HCT116 (cell line): ENCODE results near the gene WRAP53. TPM values are rescaled to one million over a fixed set of nuclear protein-coding genes. Genes with fewer than 3 reads are reported as not detected.

Experiments
- ATAC-seq: fragments of 200-7000 bp; cut with Tn5 transposase; 2 replicates; pipeline ENCODE4 v1.9.1; 2020; ENCODE audit warnings: mild to moderate bottlenecking, moderate library complexity
- BruUV-seq: library from RNA; stranded (reverse); fragments of 400-500 nt; replicated peaks from 2 replicates; lab custom pipeline; 2021; lab: Mats Ljungman, UMichigan
- CTCF ChIA-PET: fragments of 300-600 bp; sonication (Branson Sonifier 250); formaldehyde crosslinking; loops from one replicate; lab custom pipeline; 2021; ENCODE audit warnings: antibody characterized with exemption; lab: Charles Lee
- POLR2A ChIA-PET: fragments of 300-600, 350-600 bp; sonication (Branson Sonifier 250); formaldehyde crosslinking; loops from one replicate; lab custom pipeline; 2021; ENCODE audit warnings: antibody characterized with exemption; lab: Charles Lee
- RAD21 ChIA-PET, 2 experiments: fragments of 300-600 bp; sonication (Branson Sonifier 250); formaldehyde crosslinking; loops; one replicate each; lab custom pipeline; 2023; ENCODE audit warnings: low total read pairs in 2 of 2; ENCODE audit not compliant: uncharacterized antibody in 2 of 2, unreplicated experiment in 2 of 2, low non-redundant PET in 1 of 2; lab: Charles Lee
- DNase-seq: peaks from one replicate; pipeline ENCODE4 v3.0.0-alpha.2; 2010; ENCODE audit warnings: low read depth, low spot score
- H2AFZ ChIP-seq: fragments of 200-600 bp; shearing (Covaris generic), sonication (generic); 2 replicates; pipeline ENCODE4 v1.6.1; 2017; ENCODE audit warnings: low read depth, mixed run types, mixed read lengths, antibody characterized with exemption, low read length; ENCODE audit not compliant: poor library complexity, severe bottlenecking
- H3K27ac ChIP-seq: 2 replicates; pipeline ENCODE4 v1.5.1; 2012; ENCODE audit warnings: low read depth, low read length
- H3K27me3 ChIP-seq: fragments of 200-600 bp; sonication (generic); 2 replicates; pipeline ENCODE4 v1.6.1; 2016; ENCODE audit warnings: mixed run types, low read length, mixed read lengths; ENCODE audit not compliant: insufficient read depth
- H3K36me3 ChIP-seq, 2 experiments: fragments of 200-500 bp in 1 of 2; fragments of 200-600 bp in 1 of 2; sonication (Bioruptor generic) in 1 of 2; sonication (generic) in 1 of 2; 2 replicates each; pipeline versions ENCODE4 v1.5.1 to v1.6.1; 2014 to 2016; ENCODE audit warnings: low read length in 2 of 2, inconsistent platforms in 1 of 2, mixed read lengths in 1 of 2, mixed run types in 1 of 2; ENCODE audit not compliant: insufficient read depth in 2 of 2, control insufficient read depth in 1 of 2
- H3K4me1 ChIP-seq, 2 experiments: fragments of 200-600 bp in 1 of 2; sonication (generic) in 1 of 2; 2 replicates each; pipeline versions ENCODE4 v1.5.1 to v1.6.1; 2012 to 2017; ENCODE audit warnings: low read length in 2 of 2, inconsistent platforms in 1 of 2, mild to moderate bottlenecking in 1 of 2, mixed read lengths in 1 of 2, mixed run types in 1 of 2, moderate library complexity in 1 of 2; ENCODE audit not compliant: insufficient read depth in 2 of 2, control insufficient read depth in 1 of 2
- H3K4me2 ChIP-seq: fragments of 200-600 bp; sonication (generic); 2 replicates; pipeline ENCODE4 v1.6.1; 2017; ENCODE audit warnings: mixed run types, low read length, mixed read lengths
- H3K4me3 ChIP-seq, 2 experiments: fragments of 200-600 bp in 1 of 2; sonication (generic) in 1 of 2; replicated peaks in 1 of 2; 2 replicates each; pipeline ENCODE4 v1.5.1; 2011 to 2016; ENCODE audit warnings: low read length in 2 of 2, control low read depth in 1 of 2, low read depth in 1 of 2, mild to moderate bottlenecking in 1 of 2, mixed read lengths in 1 of 2, mixed run types in 1 of 2
- H3K79me2 ChIP-seq: fragments of 200-600 bp; sonication (generic); 2 replicates; pipeline ENCODE4 v1.6.1; 2017; ENCODE audit warnings: mild to moderate bottlenecking, mixed run types, low read length, moderate library complexity, mixed read lengths; ENCODE audit not compliant: insufficient read depth
- H3K9ac ChIP-seq: fragments of 200-600 bp; sonication (generic); 2 replicates; pipeline ENCODE4 v1.6.1; 2016; ENCODE audit warnings: low read length, mixed read lengths
- H3K9me2 ChIP-seq: fragments of 200-600 bp; sonication (generic), shearing (Covaris generic); 2 replicates; pipeline ENCODE4 v1.6.1; 2017; ENCODE audit warnings: mixed run types, mild to moderate bottlenecking, moderate library complexity; ENCODE audit not compliant: insufficient read depth
- H3K9me3 ChIP-seq, 2 experiments: fragments of 200-500 bp in 1 of 2; fragments of 200-600 bp in 1 of 2; sonication (Bioruptor generic) in 1 of 2; sonication (generic) in 1 of 2; 2 replicates each; pipeline ENCODE4 v1.6.1; 2014 to 2017; ENCODE audit warnings: low read length in 2 of 2, mixed read lengths in 2 of 2, inconsistent platforms in 1 of 2, low read depth in 1 of 2, mild to moderate bottlenecking in 1 of 2, mixed run types in 1 of 2, moderate library complexity in 1 of 2; ENCODE audit not compliant: control insufficient read depth in 1 of 2, insufficient read depth in 1 of 2
- H4K20me1 ChIP-seq: fragments of 200-600 bp; sonication (generic), shearing (Covaris generic); 2 replicates; pipeline ENCODE4 v1.6.1; 2017; ENCODE audit warnings: mixed run types, mild to moderate bottlenecking, moderate library complexity; ENCODE audit not compliant: insufficient read depth
- CBX3 ChIP-seq: IDR thresholded peaks from 2 replicates; pipeline ENCODE4 v1.6.1; 2012; ENCODE audit warnings: low read depth
- CTCF ChIP-seq, 3 experiments: fragments of 200-600 bp in 1 of 3; sonication (generic) in 1 of 3; IDR thresholded peaks in 2 of 3; conservative IDR thresholded peaks in 1 of 3; 2 replicates each; pipeline ENCODE4 v1.5.1; 2012 to 2017; ENCODE audit warnings: low read depth in 2 of 3, low read length in 2 of 3, antibody characterized with exemption in 1 of 3, borderline replicate concordance in 1 of 3, control low read depth in 1 of 3, mild to moderate bottlenecking in 1 of 3, mixed read lengths in 1 of 3, mixed run types in 1 of 3, moderate library complexity in 1 of 3; ENCODE audit not compliant: insufficient read depth in 1 of 3
- ELF1 ChIP-seq: IDR thresholded peaks from 2 replicates; pipeline ENCODE4 v1.6.1; 2012; ENCODE audit warnings: low read depth, borderline replicate concordance
- EZH2phosphoT487 ChIP-seq: fragments of 200-600 bp; IDR thresholded peaks from 2 replicates; pipeline ENCODE4 v1.6.1; 2018; ENCODE audit warnings: antibody characterized with exemption, borderline replicate concordance
- MAX ChIP-seq: IDR thresholded peaks from 2 replicates; pipeline ENCODE4 v1.6.1; 2012
- POLR2A ChIP-seq: IDR thresholded peaks from 2 replicates; pipeline ENCODE4 v1.7.0; 2011; ENCODE audit warnings: borderline replicate concordance; ENCODE audit not compliant: insufficient read depth, insufficient read length; ENCODE audit errors: extremely low read depth
- RAD21 ChIP-seq: IDR thresholded peaks from 2 replicates; pipeline ENCODE4 v1.6.1; 2012; ENCODE audit warnings: low read depth, mild to moderate bottlenecking
- SIN3A ChIP-seq: IDR thresholded peaks from 2 replicates; pipeline ENCODE4 v1.6.1; 2012; ENCODE audit warnings: low read depth
- SP1 ChIP-seq: IDR thresholded peaks from 2 replicates; pipeline ENCODE4 v1.6.1; 2012; ENCODE audit warnings: low read depth
- TCF7L2 ChIP-seq: IDR thresholded peaks from 2 replicates; pipeline ENCODE4 v1.7.0; 2011; ENCODE audit warnings: borderline replicate concordance, inconsistent platforms; ENCODE audit not compliant: insufficient read depth, insufficient read length; ENCODE audit errors: extremely low read depth
- YY1 ChIP-seq: IDR thresholded peaks from 2 replicates; pipeline ENCODE4 v1.6.1; 2011; ENCODE audit warnings: low read length, low read depth, moderate library complexity, mild to moderate bottlenecking; ENCODE audit not compliant: insufficient replicate concordance; ENCODE audit errors: extremely low read depth
- intact Hi-C: fragments of 100-400 bp; cut with micrococcal nuclease; formaldehyde crosslinking; loops from 2 replicates; pipeline ENCODE4 v1.10.0; 2022
- total RNA-seq: library from RNA; stranded (reverse); gene quantifications from one replicate; pipeline ENCODE4 v1.2.1, GENCODE V29; 2021; ENCODE audit not compliant: unreplicated experiment
- TF ChIP-seq, protein P1 (sequence below): IDR thresholded peaks from 2 replicates; pipeline ENCODE4 v1.6.1; 2012; ENCODE audit warnings: low read depth

WRAP53 gene
- total RNA-seq, 1 experiment from 2014 or later: 28.8 TPM

DNA sequence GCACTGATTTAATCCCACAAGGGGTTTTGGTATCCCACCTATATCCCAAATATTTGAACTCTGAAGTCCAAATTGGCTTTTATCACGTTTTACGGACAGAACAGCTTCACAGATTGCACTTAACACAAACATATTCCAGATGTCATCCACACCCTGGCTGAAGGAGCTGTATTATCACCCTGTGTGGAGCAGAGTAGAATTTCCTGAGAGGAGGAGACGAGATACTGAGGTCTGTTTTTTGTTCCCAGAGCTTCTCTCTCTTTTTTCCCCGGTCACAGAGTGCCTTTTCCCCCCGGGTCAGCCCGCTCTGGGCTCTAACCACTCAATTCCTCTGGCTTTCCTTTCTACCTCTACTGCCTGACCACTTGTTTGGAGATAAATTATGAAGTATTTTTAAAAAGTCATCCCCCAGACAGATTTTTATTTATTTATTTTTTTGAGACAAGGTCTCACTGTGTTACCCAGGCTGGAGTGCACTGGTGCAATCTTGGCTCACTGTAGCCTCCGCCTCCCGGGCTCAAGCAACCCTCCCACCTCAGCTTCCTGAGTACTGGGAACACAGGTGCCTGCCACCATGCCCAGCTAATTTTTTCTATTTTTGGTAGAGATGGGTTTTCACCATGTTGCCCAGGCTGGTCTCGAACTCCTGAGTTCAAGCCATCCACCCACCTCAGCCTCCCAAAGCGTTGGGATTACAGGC lies 59.9 kb downstream of the WRAP53 start:
- no peak for ATAC-seq
- no peaks in the 10 kb centered on the region for H3K36me3 ChIP-seq
- no peaks in the 10 kb centered on the region for H3K27me3 ChIP-seq
- no peak for DNase-seq
- no peak overlapping the region for H3K9ac ChIP-seq
- BruUV-seq: no TSS peak
- no peaks in the 10 kb centered on the region for H3K79me2 ChIP-seq
- H3K27ac ChIP-seq: no peak overlapping the region
- intact Hi-C loops: no loop called here
- ChIA-PET CTCF (interaction anchor here (0.5 to 1.3 kb wide), 2 partner anchors 8 to 250 kb away, joined by 3 read pairs; no protein-coding TSS in a partner anchor), RAD21 (no interaction called here), POLR2A (no interaction called here)
- H3K4me1 ChIP-seq: peaks cover 23 to 43% of the 10 kb centered on the region in 2 experiments
- H2AFZ ChIP-seq: peak overlapping the region; percentile 24
- H3K4me2 ChIP-seq: no peak overlapping the region
- H3K9me3 ChIP-seq: no peaks in the 10 kb centered on the region
- no peak for TF ChIP-seq CBX3
- no peak for TF ChIP-seq SIN3A
- TF ChIP-seq SP1: no peak
- TF ChIP-seq, protein P1, sequence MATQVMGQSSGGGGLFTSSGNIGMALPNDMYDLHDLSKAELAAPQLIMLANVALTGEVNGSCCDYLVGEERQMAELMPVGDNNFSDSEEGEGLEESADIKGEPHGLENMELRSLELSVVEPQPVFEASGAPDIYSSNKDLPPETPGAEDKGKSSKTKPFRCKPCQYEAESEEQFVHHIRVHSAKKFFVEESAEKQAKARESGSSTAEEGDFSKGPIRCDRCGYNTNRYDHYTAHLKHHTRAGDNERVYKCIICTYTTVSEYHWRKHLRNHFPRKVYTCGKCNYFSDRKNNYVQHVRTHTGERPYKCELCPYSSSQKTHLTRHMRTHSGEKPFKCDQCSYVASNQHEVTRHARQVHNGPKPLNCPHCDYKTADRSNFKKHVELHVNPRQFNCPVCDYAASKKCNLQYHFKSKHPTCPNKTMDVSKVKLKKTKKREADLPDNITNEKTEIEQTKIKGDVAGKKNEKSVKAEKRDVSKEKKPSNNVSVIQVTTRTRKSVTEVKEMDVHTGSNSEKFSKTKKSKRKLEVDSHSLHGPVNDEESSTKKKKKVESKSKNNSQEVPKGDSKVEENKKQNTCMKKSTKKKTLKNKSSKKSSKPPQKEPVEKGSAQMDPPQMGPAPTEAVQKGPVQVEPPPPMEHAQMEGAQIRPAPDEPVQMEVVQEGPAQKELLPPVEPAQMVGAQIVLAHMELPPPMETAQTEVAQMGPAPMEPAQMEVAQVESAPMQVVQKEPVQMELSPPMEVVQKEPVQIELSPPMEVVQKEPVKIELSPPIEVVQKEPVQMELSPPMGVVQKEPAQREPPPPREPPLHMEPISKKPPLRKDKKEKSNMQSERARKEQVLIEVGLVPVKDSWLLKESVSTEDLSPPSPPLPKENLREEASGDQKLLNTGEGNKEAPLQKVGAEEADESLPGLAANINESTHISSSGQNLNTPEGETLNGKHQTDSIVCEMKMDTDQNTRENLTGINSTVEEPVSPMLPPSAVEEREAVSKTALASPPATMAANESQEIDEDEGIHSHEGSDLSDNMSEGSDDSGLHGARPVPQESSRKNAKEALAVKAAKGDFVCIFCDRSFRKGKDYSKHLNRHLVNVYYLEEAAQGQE: no peak
- no peak for TF ChIP-seq RAD21
- no peak for TF ChIP-seq ELF1
- TF ChIP-seq YY1: no peak
- TF ChIP-seq POLR2A: no peak
- TF ChIP-seq CTCF (IDR thresholded peaks at IDR 0.05 in 2 of 3, conservative IDR thresholded peaks at IDR 0.05 in 1 of 3; ENCODE audit: borderline replicate concordance in 1 of 3, insufficient read depth in 1 of 3, low read depth in 2 of 3, low read length in 2 of 3): no peak
- TF ChIP-seq TCF7L2: no peak
- TF ChIP-seq MAX: no peak
- TF ChIP-seq EZH2phosphoT487: no peak
- no peak overlapping the region for H3K4me3 ChIP-seq
- no peaks in the 10 kb centered on the region for H3K9me2 ChIP-seq
- no peaks in the 10 kb centered on the region for H4K20me1 ChIP-seq
